Measurements from ENCODE around the gene DDIT3.

DDIT3 gene

GRCh38 chr12:57487597-57488401, 32.5 kb downstream of the DDIT3 start, which contains the start of gene MARS1:
MARS1 (plus strand) TSS chr12:57488068; CDS start chr12:57488091, 23 bp downstream.
- no peaks in the 10 kb centered on the region for H3K36me3 ChIP-seq (ENCODE audit: control insufficient read depth, insufficient read depth, low read length)
- H3K4me1 ChIP-seq = peaks cover 3% of the 10 kb centered on the region
- no peaks in the 10 kb centered on the region for H3K9me3 ChIP-seq (ENCODE audit: control insufficient read depth, low read length)
- TF ChIP-seq, protein P1, sequence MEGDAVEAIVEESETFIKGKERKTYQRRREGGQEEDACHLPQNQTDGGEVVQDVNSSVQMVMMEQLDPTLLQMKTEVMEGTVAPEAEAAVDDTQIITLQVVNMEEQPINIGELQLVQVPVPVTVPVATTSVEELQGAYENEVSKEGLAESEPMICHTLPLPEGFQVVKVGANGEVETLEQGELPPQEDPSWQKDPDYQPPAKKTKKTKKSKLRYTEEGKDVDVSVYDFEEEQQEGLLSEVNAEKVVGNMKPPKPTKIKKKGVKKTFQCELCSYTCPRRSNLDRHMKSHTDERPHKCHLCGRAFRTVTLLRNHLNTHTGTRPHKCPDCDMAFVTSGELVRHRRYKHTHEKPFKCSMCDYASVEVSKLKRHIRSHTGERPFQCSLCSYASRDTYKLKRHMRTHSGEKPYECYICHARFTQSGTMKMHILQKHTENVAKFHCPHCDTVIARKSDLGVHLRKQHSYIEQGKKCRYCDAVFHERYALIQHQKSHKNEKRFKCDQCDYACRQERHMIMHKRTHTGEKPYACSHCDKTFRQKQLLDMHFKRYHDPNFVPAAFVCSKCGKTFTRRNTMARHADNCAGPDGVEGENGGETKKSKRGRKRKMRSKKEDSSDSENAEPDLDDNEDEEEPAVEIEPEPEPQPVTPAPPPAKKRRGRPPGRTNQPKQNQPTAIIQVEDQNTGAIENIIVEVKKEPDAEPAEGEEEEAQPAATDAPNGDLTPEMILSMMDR (IDR thresholded peaks at IDR 0.05) = no peak
- peak within 1 kb of the TSS; percentile 38 for H3K9ac ChIP-seq
- no peaks in the 10 kb centered on the region for H3K27me3 ChIP-seq (ENCODE audit: control insufficient read depth, insufficient read depth, low read length)
- peak within 1 kb of the TSS; percentile 79 for H2AFZ ChIP-seq
- H3K27ac ChIP-seq = peak within 1 kb of the TSS; percentile 31
- peak within 1 kb of the TSS; percentile 89 for H3K4me3 ChIP-seq (ENCODE audit: low read depth, low read length)
- H3K79me2 ChIP-seq = peaks cover 8% of the 10 kb centered on the region
- peak within 1 kb of the TSS; percentile 59 for H3K4me2 ChIP-seq (ENCODE audit: low read length)

- Histone ChIP-seq H3K4me1 (peaks cover 3% of the 10 kb centered on the region), H2AFZ (peak overlapping the region; percentile 79), H3K4me3 (ENCODE audit: low read depth, low read length) (peak overlapping the region; percentile 89), H3K9ac (no peak overlapping the region), H3K27me3 (ENCODE audit: control insufficient read depth, insufficient read depth, low read length) (no peaks in the 10 kb centered on the region), H3K36me3 (ENCODE audit: control insufficient read depth, insufficient read depth, low read length) (no peaks in the 10 kb centered on the region), H3K9me3 (ENCODE audit: control insufficient read depth, low read length) (no peaks in the 10 kb centered on the region), H3K79me2 (peaks cover 8% of the 10 kb centered on the region), H3K27ac (no peak overlapping the region), H3K4me2 (ENCODE audit: low read length) (peak overlapping the region; percentile 52)
- TF ChIP-seq, protein P1 (IDR thresholded peaks at IDR 0.05) = no peak
Observed at GRCh38 chr12:57487055-57487596, 33.2 kb downstream of the DDIT3 start.

GRCh38 chr12:57485695-57486094, 34.6 kb downstream of the DDIT3 start:
- no peaks in the 10 kb centered on the region for H3K27me3 ChIP-seq (ENCODE audit: control insufficient read depth, insufficient read depth, low read length)
- TF ChIP-seq, protein P1 (IDR thresholded peaks at IDR 0.05) = no peak
- H3K36me3 ChIP-seq (ENCODE audit: control insufficient read depth, insufficient read depth, low read length) = no peaks in the 10 kb centered on the region
- no peak overlapping the region for H2AFZ ChIP-seq
- no peak overlapping the region for H3K27ac ChIP-seq
- peaks cover 8% of the 10 kb centered on the region for H3K79me2 ChIP-seq
- no peaks in the 10 kb centered on the region for H3K9me3 ChIP-seq (ENCODE audit: control insufficient read depth, low read length)
- no peak overlapping the region for H3K9ac ChIP-seq
- no peak overlapping the region for H3K4me3 ChIP-seq (ENCODE audit: low read depth, low read length)
- H3K4me1 ChIP-seq = peaks cover 3% of the 10 kb centered on the region
- no peak overlapping the region for H3K4me2 ChIP-seq (ENCODE audit: low read length)

- no peak overlapping the region for H3K27ac ChIP-seq
- no peaks in the 10 kb centered on the region for H3K36me3 ChIP-seq (ENCODE audit: control insufficient read depth, insufficient read depth, low read length)
- no peak overlapping the region for H3K4me2 ChIP-seq (ENCODE audit: low read length)
- no peaks in the 10 kb centered on the region for H3K27me3 ChIP-seq (ENCODE audit: control insufficient read depth, insufficient read depth, low read length)
- no peak overlapping the region for H3K9ac ChIP-seq
- no peaks in the 10 kb centered on the region for H3K9me3 ChIP-seq (ENCODE audit: control insufficient read depth, low read length)
- peaks cover 2% of the 10 kb centered on the region for H3K79me2 ChIP-seq
- H2AFZ ChIP-seq = no peak overlapping the region
- TF ChIP-seq, protein P1 (IDR thresholded peaks at IDR 0.05) = no peak
- no peak overlapping the region for H3K4me3 ChIP-seq (ENCODE audit: low read depth, low read length)
- no peaks in the 10 kb centered on the region for H3K4me1 ChIP-seq
Observed at GRCh38 chr12:57483466-57483865, 36.8 kb downstream of the DDIT3 start.

Measured in parathyroid adenoma (tissue), 2 donors.